DMS 273 (cell line): ENCODE results near the gene ME2.
A peak's percentile ranks its signal among the peaks of the same experiment; 100 is the strongest.
"Not testable (repeated sequence)": the region's sequence is repeated elsewhere in the genome, so short reads cannot be mapped to it uniquely, and the experiment has no call there.

Experiments used
- DNase-seq: peaks from one replicate; lab custom pipeline; 2025; ENCODE audit not compliant: unreplicated experiment; lab: John Stamatoyannopoulos, UW

The ME2 gene

DNA sequence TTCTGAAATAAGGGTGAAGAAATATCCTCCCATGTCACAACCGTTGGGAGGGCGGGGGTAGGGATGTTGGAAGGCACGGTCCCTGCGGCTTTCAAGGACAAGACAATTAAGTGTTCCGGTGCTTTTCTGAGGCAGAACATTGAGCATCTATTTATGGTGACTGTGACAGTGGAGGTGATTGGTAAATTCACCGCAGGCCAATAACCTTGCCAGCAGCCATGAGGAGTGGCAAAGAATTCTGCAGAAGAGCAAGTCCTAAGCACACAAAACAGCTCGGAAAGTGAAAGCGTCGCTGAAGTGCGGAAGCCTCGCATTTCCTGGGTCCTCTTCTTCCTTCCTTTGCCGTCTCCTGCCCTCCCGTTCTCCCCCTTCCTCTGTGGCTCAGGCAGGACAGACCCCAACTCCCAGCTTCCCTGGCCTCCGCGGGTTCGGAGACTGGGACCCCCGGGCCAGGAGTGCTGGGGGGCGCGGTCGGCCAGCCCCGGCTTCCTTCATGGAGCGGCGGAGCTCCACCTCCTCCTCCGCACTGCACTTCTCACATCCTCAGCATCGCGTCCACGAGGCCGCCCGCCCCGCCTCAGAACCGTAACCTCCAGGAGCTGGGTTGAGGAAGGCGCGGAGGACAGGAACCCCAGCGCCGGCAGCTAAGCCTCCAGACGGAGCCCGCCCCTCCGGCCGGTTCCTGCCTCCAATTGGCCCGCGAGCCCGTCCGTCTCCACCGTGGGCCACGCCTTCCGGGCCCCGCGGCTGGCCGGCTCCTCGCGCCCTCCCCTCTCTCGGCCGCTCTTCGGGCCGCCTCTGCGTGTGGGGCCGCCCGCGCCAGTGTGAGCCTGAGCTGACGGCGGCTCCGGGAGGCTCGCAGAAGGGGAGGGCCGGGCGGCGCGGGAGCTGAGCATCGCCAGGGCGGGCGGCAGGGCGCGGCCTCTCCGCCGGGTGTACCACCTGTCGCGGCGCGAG is at the start of gene ME2:
Gene ME2 (plus strand): TSS at position 774 of the 957 bp plus-strand sequence. CDS start 16,703 bp downstream, outside the sequence.
- peak; percentile 95 for DNase-seq

DNA sequence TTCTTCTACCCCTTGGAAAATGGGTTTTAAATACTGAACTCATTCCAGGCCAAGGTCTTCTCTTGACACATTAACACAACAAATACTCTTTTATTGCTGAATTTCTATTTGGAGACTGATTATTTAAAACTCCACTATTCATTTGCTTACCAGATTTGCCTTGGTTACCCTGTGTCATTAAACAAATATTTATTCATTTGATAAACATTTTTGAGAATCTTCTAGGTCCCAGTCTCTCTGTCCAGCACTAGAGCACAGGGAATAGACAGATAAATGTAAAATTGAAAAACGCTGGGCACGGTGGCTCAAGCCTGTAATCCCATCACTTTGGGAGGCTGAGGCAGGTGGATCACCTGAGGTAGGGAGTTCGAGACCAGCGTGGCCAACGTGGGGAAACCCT is 49.3 kb upstream of the ME2 start:
- no peak for DNase-seq

DNA sequence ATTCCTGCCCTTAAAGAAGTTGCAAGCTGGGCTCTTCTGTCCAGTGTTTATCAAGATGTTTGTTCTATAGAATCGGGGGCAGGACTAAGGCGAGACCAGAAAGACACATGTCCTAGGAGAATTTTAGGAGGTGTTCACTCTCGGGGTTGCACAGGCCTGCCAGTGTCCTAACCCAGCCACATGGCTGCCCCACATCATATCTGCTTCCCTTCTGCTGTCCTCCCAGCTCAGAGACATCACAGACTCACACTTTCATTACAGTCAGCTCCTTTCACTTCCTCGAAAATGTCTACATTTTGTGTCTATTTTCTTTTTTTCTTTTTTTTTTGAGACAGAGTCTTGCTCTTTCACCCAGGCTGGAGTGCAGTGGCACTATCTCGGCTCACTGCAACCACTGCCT is 48.4 kb upstream of the ME2 start:
- no peak for DNase-seq

DNA sequence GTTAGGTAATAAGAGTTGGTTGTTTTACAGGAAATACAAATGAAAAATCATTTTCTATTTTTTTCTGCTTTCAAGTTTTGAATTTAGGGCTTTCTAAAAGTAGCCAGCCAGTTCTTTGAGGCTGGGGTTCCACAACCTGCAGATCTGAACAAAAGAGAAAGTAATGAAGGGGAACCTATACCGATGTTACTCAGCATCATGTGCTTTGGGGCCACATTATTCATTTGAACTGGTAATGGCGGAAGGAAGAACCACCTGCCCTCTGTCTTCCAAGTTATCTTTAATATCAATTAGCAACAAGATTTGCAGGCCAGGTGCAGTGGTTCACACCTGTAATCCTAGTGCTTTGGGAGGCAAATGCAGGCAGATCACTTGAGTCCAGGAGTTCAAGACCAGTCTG is 46.2 kb upstream of the ME2 start:
- no peak for DNase-seq

DNA sequence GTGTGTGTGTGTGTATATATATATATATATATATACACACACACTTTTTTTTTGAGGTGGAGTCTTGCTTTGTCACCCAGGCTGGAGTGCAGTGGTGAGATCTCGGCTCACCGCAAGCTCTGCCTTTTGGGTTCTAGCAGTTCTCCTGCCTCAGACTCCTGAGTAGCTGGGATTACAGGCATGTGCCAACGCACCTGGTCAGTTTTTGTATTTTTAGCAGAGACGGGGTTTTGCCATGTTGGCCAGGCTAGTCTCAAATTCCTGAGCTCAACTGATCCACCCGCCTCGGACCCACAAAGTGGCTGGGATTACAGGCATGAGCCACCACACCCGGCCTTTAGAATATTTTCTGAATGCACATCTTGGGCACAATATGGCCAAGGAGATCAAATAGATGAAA is 45.4 kb upstream of the ME2 start:
- DNase-seq = not testable (repeated sequence)

DNA sequence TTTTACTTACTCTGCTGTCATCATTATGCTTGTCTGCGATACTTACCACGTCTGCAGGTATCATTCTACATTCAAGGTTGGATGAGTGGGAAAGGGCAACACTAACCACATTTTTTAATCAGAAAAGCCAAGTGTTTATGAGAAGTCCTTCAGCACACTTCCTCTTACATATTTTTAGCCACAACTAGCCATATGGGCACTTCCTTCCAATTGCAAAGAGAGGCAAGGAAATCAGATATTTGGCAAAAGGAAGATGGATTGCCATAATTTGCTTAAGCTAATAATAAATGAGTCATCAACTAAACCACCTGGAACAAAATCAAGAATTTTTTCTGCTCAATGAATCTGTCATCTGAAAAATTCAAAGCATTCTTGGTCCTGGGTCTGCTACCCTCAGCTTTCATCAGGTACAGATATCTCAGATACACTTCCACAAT is 42.4 kb upstream of the ME2 start:
- peak; percentile 8 for DNase-seq

DNA sequence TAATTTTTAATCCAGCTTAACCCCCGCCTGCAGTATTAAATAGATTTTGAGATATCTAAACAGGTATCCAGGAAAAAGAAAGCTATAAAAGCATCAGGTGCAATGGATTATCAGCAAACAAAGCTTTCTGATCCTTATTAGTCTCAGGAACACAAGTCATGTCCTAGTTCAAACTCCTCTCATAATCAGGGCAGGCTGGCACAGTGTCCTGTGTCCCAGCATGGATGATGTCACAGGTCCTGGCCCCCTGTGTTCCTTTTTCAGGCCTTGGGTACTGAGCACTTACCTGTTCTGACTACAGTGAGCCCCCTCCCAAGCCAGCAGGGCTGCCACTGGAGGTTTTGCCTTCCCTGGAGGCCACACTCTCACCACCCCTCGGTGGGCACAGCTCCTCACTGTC is 39.6 kb upstream of the ME2 start:
- DNase-seq = no peak

DNA sequence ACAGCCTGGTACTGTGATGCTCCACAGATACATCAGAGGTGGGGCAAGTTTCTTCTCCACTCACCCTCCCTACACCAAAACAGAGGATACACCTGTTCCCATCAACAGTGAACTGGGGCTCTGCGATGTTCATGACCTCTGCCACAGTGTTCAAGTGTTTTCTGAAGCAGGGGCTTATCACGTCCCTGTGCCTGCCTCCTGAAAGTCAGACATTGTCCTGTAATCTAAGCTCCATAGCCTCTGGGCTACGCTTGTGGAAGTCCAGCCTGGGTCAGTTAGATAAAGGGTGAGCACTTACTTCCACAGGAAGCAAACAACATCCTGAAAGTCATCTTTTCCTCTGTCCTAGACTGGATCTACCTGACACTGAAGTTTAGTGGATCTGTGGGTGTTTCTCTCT is 38.9 kb upstream of the ME2 start:
- no peak for DNase-seq

DNA sequence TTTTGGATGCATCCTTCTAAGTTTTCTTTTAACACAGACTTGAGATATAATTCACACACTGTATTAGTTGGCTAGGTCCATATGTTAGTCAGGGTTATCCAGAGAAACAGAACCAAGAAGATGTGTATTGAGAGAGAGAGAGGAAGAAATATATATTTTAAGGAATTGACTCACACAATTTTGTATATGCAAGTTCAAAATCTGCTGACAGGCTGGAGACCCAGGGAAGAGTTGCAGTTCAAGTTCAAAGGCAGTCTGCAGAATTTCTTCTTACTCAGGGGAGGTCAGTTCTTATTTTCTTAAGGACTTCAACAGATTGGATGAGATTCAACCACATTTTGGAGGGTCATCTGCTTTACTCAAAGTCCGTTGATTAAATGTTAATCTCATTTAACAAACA is 36.1 kb upstream of the ME2 start:
- no peak for DNase-seq

DNA sequence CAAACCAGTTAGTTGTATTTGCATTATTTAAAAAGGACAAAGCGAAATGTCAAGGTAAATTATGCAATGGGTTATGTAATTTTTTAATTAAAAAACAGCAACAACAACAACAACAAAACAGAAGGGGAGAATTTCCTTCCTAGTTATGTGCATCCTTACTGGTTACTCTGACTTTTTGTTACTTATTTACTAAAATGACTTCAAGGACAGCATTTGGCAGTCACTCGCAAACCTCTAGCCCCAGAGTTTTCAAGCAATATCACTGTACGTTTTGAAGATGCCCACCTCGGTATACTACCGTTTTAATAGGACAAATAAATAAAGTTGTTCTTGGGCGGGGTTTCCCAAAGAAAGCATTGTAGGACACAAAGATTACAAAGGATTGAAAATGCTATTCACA is 34.4 kb upstream of the ME2 start:
- no peak for DNase-seq

DNA sequence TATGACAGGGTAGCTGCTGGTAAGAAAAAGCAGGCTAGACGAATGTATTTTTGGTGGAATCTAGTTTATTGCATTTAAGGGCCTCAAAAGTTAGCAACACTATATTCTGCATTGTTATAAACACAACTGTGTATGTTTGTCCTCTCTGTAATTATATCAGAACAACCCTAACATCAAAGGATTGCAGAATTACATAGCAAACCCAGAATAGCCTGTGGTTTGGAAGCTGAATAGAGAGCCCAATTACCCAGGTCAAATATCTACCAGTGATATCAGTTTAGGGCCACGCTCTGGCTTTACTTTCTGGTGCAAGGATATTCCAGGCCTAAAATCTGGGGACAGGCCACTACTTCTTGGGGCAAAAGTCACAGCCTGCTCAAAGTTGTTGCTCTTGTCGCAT is 34.0 kb upstream of the ME2 start:
- DNase-seq = no peak

DNA sequence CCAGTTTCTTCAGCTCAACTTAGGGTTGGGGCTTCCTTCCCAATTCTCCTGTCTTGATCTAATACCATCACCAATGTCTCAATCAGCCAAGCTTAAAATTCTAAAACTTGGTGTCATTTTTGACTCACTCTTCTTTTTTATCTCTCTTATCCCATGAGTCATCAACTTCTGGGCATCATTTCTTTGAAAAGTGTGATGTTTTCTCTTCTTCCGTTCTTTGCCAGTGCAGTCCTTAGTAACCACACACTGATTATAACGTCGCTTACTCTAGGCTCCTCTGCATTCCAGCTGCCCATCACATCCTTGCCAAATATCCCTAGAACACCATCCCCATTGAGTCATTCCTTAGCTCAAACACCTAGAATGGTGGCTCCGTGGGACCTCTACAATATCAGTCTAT is 31.7 kb upstream of the ME2 start:
- DNase-seq = no peak

DNA sequence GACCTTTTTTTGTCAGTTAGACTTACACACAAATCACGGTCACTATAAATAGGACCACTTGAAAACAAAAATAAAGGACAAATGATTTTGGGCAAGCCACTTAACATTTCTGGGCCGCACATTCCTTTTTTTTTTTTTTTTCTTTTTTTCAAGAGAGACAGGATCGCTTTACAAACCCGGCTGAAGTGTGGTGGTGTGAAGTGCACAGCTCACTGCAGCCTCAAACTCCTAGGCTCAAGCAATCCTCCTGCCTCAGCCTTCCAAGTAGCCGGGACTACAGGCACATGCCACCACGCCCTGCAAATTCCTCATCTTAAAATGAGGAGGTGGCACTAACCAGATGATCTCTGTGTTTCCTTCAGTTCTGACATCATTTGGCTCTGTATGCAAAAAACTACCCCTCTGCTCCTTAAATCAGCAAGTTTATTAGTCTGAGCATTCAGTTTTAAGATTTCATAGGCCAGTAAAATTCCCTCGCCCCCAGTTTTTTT is 30.8 kb upstream of the ME2 start:
- DNase-seq = no peak

DNA sequence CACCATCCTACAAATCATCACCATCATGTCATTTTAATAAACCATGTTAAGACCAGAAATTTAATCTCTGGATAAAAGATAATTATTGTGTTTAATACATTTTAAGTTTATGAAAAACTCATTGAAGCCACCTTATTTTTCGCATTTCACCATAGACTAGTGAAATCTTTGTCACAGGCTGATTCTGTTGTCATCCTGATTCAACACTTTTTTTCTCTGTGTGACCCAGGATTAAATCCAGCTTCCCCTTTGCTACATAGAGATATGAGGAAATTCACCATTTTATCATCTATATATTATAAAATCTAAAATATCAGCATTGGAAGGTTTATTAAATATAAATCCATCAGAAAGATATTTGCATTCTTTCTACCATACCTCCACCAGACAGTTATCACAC is 29.9 kb upstream of the ME2 start:
- DNase-seq = no peak

DNA sequence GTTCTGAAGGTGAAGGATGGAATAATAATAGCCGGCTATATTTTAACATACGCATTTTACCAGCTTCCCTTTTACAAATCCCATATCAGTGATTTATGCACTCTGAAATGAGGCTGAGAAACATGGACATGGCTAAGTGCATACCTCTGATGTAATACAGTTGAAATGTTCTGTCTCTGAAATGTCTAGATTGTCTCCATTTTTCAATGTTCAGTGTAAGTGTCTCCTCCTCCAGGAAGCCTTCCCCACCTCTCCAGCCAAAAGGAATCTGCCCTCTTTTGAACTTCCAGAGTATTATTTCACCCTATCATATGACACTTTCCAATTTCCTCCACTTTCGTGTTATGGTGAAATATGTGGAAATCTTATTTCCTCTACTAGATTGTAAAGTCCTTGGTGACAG is 29.5 kb upstream of the ME2 start:
- DNase-seq = no peak

DNA sequence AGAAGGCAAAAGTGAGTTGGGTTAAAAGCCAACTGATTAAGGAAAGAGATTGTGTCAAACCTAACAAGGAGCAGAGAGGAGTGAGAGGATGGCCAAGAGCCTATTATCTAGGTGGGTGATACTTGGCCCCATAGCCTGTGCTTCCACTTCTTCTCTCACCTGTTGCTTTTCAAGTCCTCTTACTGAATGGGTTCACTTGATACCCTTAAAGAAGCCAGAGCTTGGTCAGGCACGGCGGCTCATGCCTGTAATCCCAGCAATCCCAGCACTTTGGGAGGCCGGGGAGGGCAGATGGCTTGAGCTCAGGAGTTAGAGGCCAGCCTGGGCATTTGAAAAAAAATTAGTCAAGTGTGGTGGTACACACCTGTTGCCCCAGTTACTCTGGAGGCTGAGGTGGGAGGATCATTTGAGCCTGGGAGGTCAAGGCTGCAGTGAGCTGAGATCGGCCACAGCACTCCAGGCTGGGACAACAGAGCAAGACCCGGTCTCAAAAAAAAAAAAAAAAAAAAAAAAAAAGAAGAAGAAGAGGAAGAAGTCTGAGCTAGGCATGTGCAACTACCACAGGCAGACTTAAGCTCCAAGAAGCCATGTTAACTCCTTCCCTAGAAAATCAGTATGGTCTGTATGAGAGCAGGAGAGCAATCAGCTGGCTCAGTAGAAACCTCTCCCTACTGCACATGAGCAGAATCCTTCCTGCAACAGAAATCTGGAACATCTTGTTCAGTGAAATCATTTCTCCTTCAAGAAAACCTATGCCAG is 28.4 kb upstream of the ME2 start:
- DNase-seq = no peak

DNA sequence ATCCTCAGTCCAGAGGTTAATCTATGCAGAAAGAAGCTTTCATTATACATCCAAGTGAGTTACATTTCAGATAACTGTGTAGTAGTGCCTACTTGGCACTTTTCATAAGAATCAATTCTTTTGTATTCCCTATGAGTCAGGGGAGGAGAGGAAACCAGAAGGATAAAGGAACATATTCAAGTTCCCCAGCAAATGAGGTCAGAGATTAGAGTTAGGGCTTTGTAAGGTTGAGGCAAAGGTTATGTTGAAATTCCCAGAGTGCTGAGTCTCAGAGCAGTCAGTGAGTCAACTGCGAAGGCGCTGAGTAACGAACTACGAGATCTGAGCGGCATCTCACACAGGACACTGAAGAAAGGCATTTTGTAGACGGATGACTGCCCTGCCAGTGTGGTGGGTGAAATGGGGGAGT is 25.1 kb upstream of the ME2 start:
- no peak for DNase-seq

DNA sequence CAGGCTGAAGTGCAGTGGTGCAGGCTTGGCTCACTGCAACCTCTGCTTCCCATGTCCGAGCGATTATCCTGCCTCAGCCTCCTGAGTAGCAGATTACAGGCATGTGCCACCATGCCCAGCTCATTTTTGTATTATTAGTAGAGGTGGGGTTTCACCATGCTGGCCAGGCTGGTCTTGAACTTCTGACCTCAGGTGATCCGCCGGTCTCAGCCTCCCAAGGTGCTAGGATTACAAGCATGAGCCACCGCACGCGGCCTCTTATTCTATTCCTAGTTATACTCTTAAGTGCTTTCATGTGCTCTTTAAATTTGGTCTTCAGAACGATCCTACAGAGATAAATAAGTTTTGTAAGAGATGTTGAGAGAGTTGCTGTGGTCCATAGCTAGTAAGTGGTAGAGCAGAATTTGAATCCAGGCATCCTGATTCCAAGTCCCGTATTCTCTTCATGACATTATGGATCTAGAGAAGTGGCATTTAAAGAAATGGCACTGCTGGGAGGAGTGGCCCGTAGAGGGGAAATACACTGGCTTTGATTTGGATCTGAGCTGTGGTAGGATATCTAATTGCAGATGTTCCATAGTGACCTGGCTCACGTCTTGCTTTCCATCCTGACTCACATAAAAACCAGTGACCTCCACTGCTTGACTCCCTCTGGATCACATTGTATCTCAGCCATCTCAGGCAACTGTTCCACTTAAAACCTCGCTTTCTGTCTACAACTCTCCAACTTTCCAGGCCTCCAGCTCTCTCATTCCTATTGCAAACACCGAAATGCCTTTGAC is 22.8 kb upstream of the ME2 start:
- no peak for DNase-seq

DNA sequence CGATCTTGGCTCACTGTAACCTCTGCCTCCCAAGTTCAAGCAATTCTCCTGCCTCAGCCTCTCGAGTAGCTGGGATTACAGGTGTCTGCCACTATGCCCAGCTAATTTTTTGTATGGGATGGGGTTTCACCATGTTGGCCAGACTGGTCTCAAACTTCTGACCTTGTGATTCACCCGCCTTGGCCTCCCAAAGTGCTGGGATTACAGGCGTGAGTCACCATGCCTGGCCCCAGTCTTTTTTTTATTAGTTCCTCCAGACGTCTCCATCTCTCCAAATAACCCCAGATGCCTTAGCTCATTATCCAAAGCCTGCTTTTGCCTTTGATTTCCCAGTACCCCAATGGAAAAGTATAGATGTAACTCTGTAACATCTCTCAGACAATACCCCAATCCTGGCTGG is 21.8 kb upstream of the ME2 start:
- DNase-seq = not testable (repeated sequence)

DNA sequence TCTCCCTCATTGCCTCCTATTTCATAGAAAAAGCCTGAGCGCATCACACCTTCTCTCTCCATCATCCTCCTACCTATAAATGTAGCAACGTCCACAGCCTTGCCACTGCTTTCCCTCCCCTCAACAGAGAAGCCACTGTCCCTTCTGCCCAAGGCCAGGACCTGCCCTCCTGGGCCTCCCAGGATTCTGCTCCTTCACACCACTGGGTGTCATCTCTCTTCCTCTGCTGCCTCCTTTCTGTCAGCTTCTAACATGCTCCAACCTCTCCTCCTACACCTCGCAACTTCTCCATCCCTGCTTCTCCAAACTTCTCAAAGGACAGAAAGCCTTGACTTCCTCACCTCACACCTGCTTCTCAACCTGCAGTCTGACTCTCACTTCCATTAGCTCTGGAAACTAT is 21.2 kb upstream of the ME2 start:
- no peak for DNase-seq
